Fibroblast of the conjunctiva (primary cell): ENCODE measurements around the gene TMEM47.

ENCODE experiments used
- DNase-seq: peaks from one replicate; pipeline ENCODE4 v3.0.0-alpha.2; 2010; ENCODE audit warnings: low read depth

Gene TMEM47

GRCh38 chrX:34585561-34585960 is 71.5 kb downstream of the TMEM47 start:
- no peak for DNase-seq

- DNase-seq, result no peak
Measured at GRCh38 chrX:34584781-34585180, 72.3 kb downstream of the TMEM47 start.

GRCh38 chrX:34580069-34580468 is 77.0 kb downstream of the TMEM47 start:
- no peak for DNase-seq

GRCh38 chrX:34578237-34578636 is 78.8 kb downstream of the TMEM47 start:
- peak; percentile 37 for DNase-seq
